Activated CD4-positive, alpha-beta T cell treated with anti-CD3 and anti-CD28 coated beads for 1 hour (primary cell): ENCODE data around the gene FAM241A.
"Not testable (repeated sequence)": the region's sequence is repeated elsewhere in the genome, so short reads cannot be mapped to it uniquely, and the experiment has no call there.

Experiments used
- DNase-seq: peaks from one replicate; pipeline ENCODE4 v3.0.0-alpha.2; 2020

FAM241A gene

GRCh38 chr4:112145326-112145789, at the start of gene FAM241A:
Gene FAM241A, plus strand, starts transcription at chr4:112145454. Its CDS starts 127 bp downstream, at chr4:112145581.
- peak; percentile 84 for DNase-seq

GRCh38 chr4:112098841-112099530, 46.3 kb upstream of the FAM241A start:
- no peak for DNase-seq

- no peak for DNase-seq
These were observed 45.5 kb upstream of the FAM241A start for GRCh38 chr4:112099701-112100297.

GRCh38 chr4:112102875-112103370, 42.3 kb upstream of the FAM241A start:
- no peak for DNase-seq

GRCh38 chr4:112105201-112105969, 39.9 kb upstream of the FAM241A start:
- DNase-seq: no peak

- no peak for DNase-seq
These were observed 35.7 kb upstream of the FAM241A start for GRCh38 chr4:112109360-112110058.

GRCh38 chr4:112110059-112110425, 35.2 kb upstream of the FAM241A start:
- DNase-seq: no peak

- DNase-seq: no peak
These were observed 33.9 kb upstream of the FAM241A start for GRCh38 chr4:112111306-112111705.

- DNase-seq: not testable (repeated sequence)
These were observed 33.2 kb upstream of the FAM241A start for GRCh38 chr4:112112095-112112494.

GRCh38 chr4:112112590-112113170, 32.6 kb upstream of the FAM241A start:
- DNase-seq: no peak

GRCh38 chr4:112113864-112114263, 31.4 kb upstream of the FAM241A start:
- no peak for DNase-seq

- DNase-seq: no peak
These were observed 30.8 kb upstream of the FAM241A start for GRCh38 chr4:112114452-112114851.

GRCh38 chr4:112118742-112119352, 26.4 kb upstream of the FAM241A start:
- DNase-seq: no peak

GRCh38 chr4:112119353-112119783, 25.9 kb upstream of the FAM241A start:
- DNase-seq: no peak

GRCh38 chr4:112120021-112120420, 25.2 kb upstream of the FAM241A start:
- no peak for DNase-seq

- no peak for DNase-seq
These were observed 19.8 kb upstream of the FAM241A start for GRCh38 chr4:112125416-112125815.

- no peak for DNase-seq
These were observed 18.1 kb upstream of the FAM241A start for GRCh38 chr4:112127048-112127637.

- DNase-seq: no peak
These were observed 17.5 kb upstream of the FAM241A start for GRCh38 chr4:112127803-112128202.

- DNase-seq: no peak
These were observed 16.8 kb upstream of the FAM241A start for GRCh38 chr4:112128452-112128851.

GRCh38 chr4:112130906-112131305, 14.3 kb upstream of the FAM241A start:
- DNase-seq: no peak

- DNase-seq: no peak
These were observed 8.7 kb upstream of the FAM241A start for GRCh38 chr4:112136551-112136950.

- no peak for DNase-seq
These were observed 6.7 kb upstream of the FAM241A start for GRCh38 chr4:112138538-112138937.
